GM12801 (cell line): ENCODE data around the gene DISP3.

Source experiments
- CTCF ChIP-seq: IDR thresholded peaks from one replicate; pipeline ENCODE4 v1.5.1; 2011; ENCODE audit warnings: control low read depth; ENCODE audit not compliant: insufficient read length; ENCODE audit errors: extremely low read depth

DISP3 gene

GRCh38 chr1:11537854-11538591 lies 59.1 kb downstream of the DISP3 start:
- TF ChIP-seq CTCF: no peak

GRCh38 chr1:11538886-11539285 lies 59.9 kb downstream of the DISP3 start:
- TF ChIP-seq CTCF: no peak

GRCh38 chr1:11539850-11540772 lies 61.2 kb downstream of the DISP3 start:
- no peak for TF ChIP-seq CTCF

- no peak for TF ChIP-seq CTCF
Observed at GRCh38 chr1:11540773-11541160, 61.8 kb downstream of the DISP3 start.

GRCh38 chr1:11541236-11541635 lies 62.3 kb downstream of the DISP3 start:
- no peak for TF ChIP-seq CTCF

GRCh38 chr1:11541956-11542355 lies 63.0 kb downstream of the DISP3 start:
- TF ChIP-seq CTCF: no peak

GRCh38 chr1:11543392-11543791 lies 64.4 kb downstream of the DISP3 start:
- no peak for TF ChIP-seq CTCF
